H1 (cell line): ENCODE results near the gene DPF1.

Experiments
- ASH2L ChIP-seq: fragments of 200-600, 300-600 bp; sonication (generic); IDR thresholded peaks from one replicate; pipeline ENCODE4 v1.7.1; 2017; ENCODE audit warnings: low read length
- CTCF ChIP-seq, 3 experiments: IDR thresholded peaks; 1 replicate in 2 of 3; 2 replicates in 1 of 3; pipeline versions ENCODE4 v1.5.1 to v1.6.1; 2011; ENCODE audit warnings: low read length in 3 of 3, mild to moderate bottlenecking in 3 of 3, inconsistent platforms in 2 of 3, low read depth in 1 of 3, moderate library complexity in 1 of 3; ENCODE audit not compliant: insufficient read depth in 1 of 3; ENCODE audit errors: control extremely low read depth in 1 of 3
- EP300 ChIP-seq, 2 experiments: IDR thresholded peaks; 1 replicate in 1 of 2; 2 replicates in 1 of 2; pipeline ENCODE4 v1.6.1; 2011 to 2012; ENCODE audit warnings: low read depth in 2 of 2, low read length in 2 of 2, mild to moderate bottlenecking in 2 of 2, borderline replicate concordance in 1 of 2, inconsistent platforms in 1 of 2, moderate library complexity in 1 of 2
- EZH2 ChIP-seq: fragments of 200-600 bp; sonication (generic); IDR thresholded peaks from 2 replicates; pipeline ENCODE4 v1.7.1; 2012; ENCODE audit warnings: low read depth, mild to moderate bottlenecking, moderate library complexity, low read length, inconsistent platforms; ENCODE audit not compliant: severe bottlenecking
- GABPA ChIP-seq: IDR thresholded peaks from 2 replicates; pipeline ENCODE4 v1.6.1; 2011; ENCODE audit warnings: mild to moderate bottlenecking, low read length, moderate library complexity, borderline replicate concordance; ENCODE audit not compliant: insufficient read depth
- MAX ChIP-seq: IDR thresholded peaks from 2 replicates; pipeline ENCODE4 v1.6.1; 2012; ENCODE audit warnings: inconsistent platforms
- NRF1 ChIP-seq: IDR thresholded peaks from 2 replicates; pipeline ENCODE4 v1.6.1; 2011; ENCODE audit warnings: mild to moderate bottlenecking, low read depth, low read length, improper control_type of control experiment
- SP4 ChIP-seq: IDR thresholded peaks from 2 replicates; pipeline ENCODE4 v1.6.1; 2012; ENCODE audit warnings: low read length, inconsistent platforms

- TF ChIP-seq EP300 (IDR thresholded peaks at IDR 0.05; ENCODE audit: borderline replicate concordance in 1 of 2, low read depth in 2 of 2, low read length in 2 of 2) (no peak), GABPA (no peak), CTCF (IDR thresholded peaks at IDR 0.05; ENCODE audit: control extremely low read depth in 1 of 3, insufficient read depth in 1 of 3, low read depth in 1 of 3, low read length in 3 of 3) (no peak), MAX (no peak), ASH2L (no peak), NRF1 (no peak), EZH2 (no peak), SP4 (no peak)
Measured at GRCh38 chr19:38252941-38253691, 29.1 kb upstream of the DPF1 start.
